HFF-Myc (cell line): Measurements from ENCODE around the gene PACRG.

Experiments used
- DNase-seq: peaks from one replicate; pipeline ENCODE4 v3.0.0-alpha.2; 2011; ENCODE audit warnings: low read depth; ENCODE audit errors: extremely low read depth
- H3K4me3 ChIP-seq: replicated peaks from 2 replicates; pipeline ENCODE4 v1.5.1; 2011; ENCODE audit warnings: low read depth, mild to moderate bottlenecking, control low read depth, low read length
- TF ChIP-seq, protein P1 (sequence below): IDR thresholded peaks from 2 replicates; pipeline ENCODE4 v1.5.1; 2012; ENCODE audit warnings: mild to moderate bottlenecking, low read depth, low read length, control low read depth; ENCODE audit errors: missing control alignments

Gene PACRG

GRCh38 chr6:163308629-163309440 lies 581.1 kb downstream of the PACRG start:
- DNase-seq: no peak
- TF ChIP-seq, protein P1, sequence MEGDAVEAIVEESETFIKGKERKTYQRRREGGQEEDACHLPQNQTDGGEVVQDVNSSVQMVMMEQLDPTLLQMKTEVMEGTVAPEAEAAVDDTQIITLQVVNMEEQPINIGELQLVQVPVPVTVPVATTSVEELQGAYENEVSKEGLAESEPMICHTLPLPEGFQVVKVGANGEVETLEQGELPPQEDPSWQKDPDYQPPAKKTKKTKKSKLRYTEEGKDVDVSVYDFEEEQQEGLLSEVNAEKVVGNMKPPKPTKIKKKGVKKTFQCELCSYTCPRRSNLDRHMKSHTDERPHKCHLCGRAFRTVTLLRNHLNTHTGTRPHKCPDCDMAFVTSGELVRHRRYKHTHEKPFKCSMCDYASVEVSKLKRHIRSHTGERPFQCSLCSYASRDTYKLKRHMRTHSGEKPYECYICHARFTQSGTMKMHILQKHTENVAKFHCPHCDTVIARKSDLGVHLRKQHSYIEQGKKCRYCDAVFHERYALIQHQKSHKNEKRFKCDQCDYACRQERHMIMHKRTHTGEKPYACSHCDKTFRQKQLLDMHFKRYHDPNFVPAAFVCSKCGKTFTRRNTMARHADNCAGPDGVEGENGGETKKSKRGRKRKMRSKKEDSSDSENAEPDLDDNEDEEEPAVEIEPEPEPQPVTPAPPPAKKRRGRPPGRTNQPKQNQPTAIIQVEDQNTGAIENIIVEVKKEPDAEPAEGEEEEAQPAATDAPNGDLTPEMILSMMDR: no peak
- no peak overlapping the region for H3K4me3 ChIP-seq

DNA sequence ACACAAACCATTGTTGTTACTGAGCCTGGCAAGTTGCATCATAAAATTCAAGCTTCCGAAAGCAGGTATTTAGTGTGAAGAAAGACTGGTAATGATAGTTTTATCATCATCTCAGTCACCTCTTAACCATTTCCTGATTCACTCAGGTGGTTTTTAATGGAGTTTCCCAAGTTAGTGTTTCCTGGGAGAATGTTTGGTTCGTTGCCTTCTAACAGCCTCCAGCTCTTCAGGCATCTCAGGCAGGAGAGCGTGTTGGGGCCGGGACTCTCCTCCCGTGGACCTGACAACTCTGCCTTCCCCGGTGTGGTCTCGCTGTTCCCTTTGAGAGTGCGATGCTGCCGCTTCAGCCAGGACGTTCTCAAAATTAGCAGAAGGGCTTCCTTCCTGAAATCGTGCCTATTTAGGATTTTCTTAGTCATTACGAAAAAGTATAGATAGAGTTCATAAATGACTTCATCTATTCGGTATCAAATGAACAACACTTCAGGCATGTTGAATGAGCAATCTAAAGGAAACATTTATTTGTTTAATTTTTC lies 581.8 kb downstream of the PACRG start:
- TF ChIP-seq, protein P1: no peak
- no peak overlapping the region for H3K4me3 ChIP-seq

GRCh38 chr6:163310096-163310972 lies 582.6 kb downstream of the PACRG start:
- no peak for DNase-seq
- TF ChIP-seq, protein P1: no peak

More for the DNA sequence above, 581.8 kb downstream of the PACRG start:
- no peak for DNase-seq

GRCh38 chr6:163310973-163311383 lies 583.2 kb downstream of the PACRG start:
- TF ChIP-seq, protein P1: no peak
- DNase-seq: no peak
- H3K4me3 ChIP-seq: no peak overlapping the region

More at GRCh38 chr6:163310096-163310972, 582.6 kb downstream of the PACRG start:
- no peak overlapping the region for H3K4me3 ChIP-seq

- no peak for DNase-seq
- TF ChIP-seq, protein P1: no peak
Observed at GRCh38 chr6:163311830-163312229, 584.1 kb downstream of the PACRG start.

DNA sequence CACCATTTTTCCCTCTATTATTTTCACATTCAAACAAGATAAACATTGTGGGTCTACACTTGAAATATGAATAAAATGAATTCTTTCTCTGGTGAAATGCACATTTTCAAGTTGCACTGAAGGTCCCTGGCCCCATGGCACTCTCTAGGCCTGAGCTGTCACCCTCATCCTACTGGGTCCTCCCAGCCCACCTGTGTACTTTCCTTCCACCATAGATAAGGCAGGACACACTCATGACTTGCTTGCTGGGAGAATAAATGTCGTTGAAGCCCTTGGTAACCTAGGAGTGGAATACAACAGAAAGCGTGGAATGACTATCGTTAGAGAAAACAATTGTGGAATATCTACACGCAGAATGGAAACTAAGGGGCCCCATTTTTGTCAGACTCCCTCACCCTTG lies 585.8 kb downstream of the PACRG start:
- no peak for DNase-seq
- H3K4me3 ChIP-seq: no peak overlapping the region

More at GRCh38 chr6:163311830-163312229, 584.1 kb downstream of the PACRG start:
- no peak overlapping the region for H3K4me3 ChIP-seq

More for the DNA sequence above, 585.8 kb downstream of the PACRG start:
- TF ChIP-seq, protein P1: no peak
